ENCODE data around the gene ABHD14A.

Gene ABHD14A

GRCh38 chr3:51937611-51938450, 37.0 kb upstream of the ABHD14A start:
- H3K9me3 ChIP-seq (ENCODE audit: insufficient read depth, low read length, severe bottlenecking) = no peaks in the 10 kb centered on the region
- H3K4me2 ChIP-seq (ENCODE audit: insufficient read depth, low read length) = no peak overlapping the region
- no peak overlapping the region for H3K9ac ChIP-seq (ENCODE audit: low read depth, low read length)
- no peak overlapping the region for H3K4me3 ChIP-seq (ENCODE audit: low read depth in 1 of 2, low read length in 2 of 2)
- no peak for DNase-seq
- peaks cover 64% of the 10 kb centered on the region for H3K36me3 ChIP-seq (ENCODE audit: insufficient read depth, low read length)
- H3K79me2 ChIP-seq (ENCODE audit: insufficient read depth, low read length) = peaks cover 33% of the 10 kb centered on the region
- no peak for TF ChIP-seq EZH2 (IDR thresholded peaks at IDR 0.05; ENCODE audit: borderline replicate concordance, low read depth, low read length, severe bottlenecking)
- TF ChIP-seq CTCF (IDR thresholded peaks at IDR 0.05; ENCODE audit: borderline replicate concordance, extremely low read depth, low read length, poor library complexity, severe bottlenecking) = no peak
- H3K27me3 ChIP-seq (ENCODE audit: insufficient read depth, low read length, poor library complexity) = no peaks in the 10 kb centered on the region
- ATAC-seq (ENCODE audit: insufficient read depth, low read depth) = no peak
- no peak overlapping the region for H2AFZ ChIP-seq (ENCODE audit: low read depth, low read length)
- peaks cover 30% of the 10 kb centered on the region for H4K20me1 ChIP-seq (ENCODE audit: insufficient read depth, low read length)
- H3K27ac ChIP-seq (ENCODE audit: low read length) = no peak overlapping the region
- peaks cover 32% of the 10 kb centered on the region for H3K4me1 ChIP-seq (ENCODE audit: insufficient read depth, low read length)

GRCh38 chr3:51938780-51939425, 36.0 kb upstream of the ABHD14A start:
- peak overlapping the region; percentile 14; the same call in 1 of the 2 replicates for H3K4me2 ChIP-seq (ENCODE audit: insufficient read depth, low read length)
- H3K4me1 ChIP-seq (ENCODE audit: insufficient read depth, low read length) = peaks cover 41% of the 10 kb centered on the region
- peaks cover 33% of the 10 kb centered on the region for H3K79me2 ChIP-seq (ENCODE audit: insufficient read depth, low read length)
- TF ChIP-seq EZH2 (IDR thresholded peaks at IDR 0.05; ENCODE audit: borderline replicate concordance, low read depth, low read length, severe bottlenecking) (no peak), CTCF (IDR thresholded peaks at IDR 0.05; ENCODE audit: borderline replicate concordance, extremely low read depth, low read length, poor library complexity, severe bottlenecking) (no peak)
- H3K9ac ChIP-seq (ENCODE audit: low read depth, low read length) = no peak overlapping the region
- no peak overlapping the region for H2AFZ ChIP-seq (ENCODE audit: low read depth, low read length)
- H3K9me3 ChIP-seq (ENCODE audit: insufficient read depth, low read length, severe bottlenecking) = no peaks in the 10 kb centered on the region
- DNase-seq (no peak), ATAC-seq (ENCODE audit: insufficient read depth, low read depth) (no peak)
- no peaks in the 10 kb centered on the region for H3K27me3 ChIP-seq (ENCODE audit: insufficient read depth, low read length, poor library complexity)
- peaks cover 55% of the 10 kb centered on the region for H3K36me3 ChIP-seq (ENCODE audit: insufficient read depth, low read length)
- no peak overlapping the region for H3K4me3 ChIP-seq (ENCODE audit: low read depth in 1 of 2, low read length in 2 of 2)
- H3K27ac ChIP-seq (ENCODE audit: low read length) = no peak overlapping the region
- peaks cover 21% of the 10 kb centered on the region for H4K20me1 ChIP-seq (ENCODE audit: insufficient read depth, low read length)

GRCh38 chr3:51940648-51941462, 34.0 kb upstream of the ABHD14A start:
- Histone ChIP-seq H3K9me3 (ENCODE audit: insufficient read depth, low read length, severe bottlenecking) (no peaks in the 10 kb centered on the region), H3K79me2 (ENCODE audit: insufficient read depth, low read length) (peaks cover 33% of the 10 kb centered on the region), H3K4me2 (ENCODE audit: insufficient read depth, low read length) (peak overlapping the region; percentile 97), H3K36me3 (ENCODE audit: insufficient read depth, low read length) (peaks cover 36% of the 10 kb centered on the region), H4K20me1 (ENCODE audit: insufficient read depth, low read length) (peaks cover 13% of the 10 kb centered on the region), H3K27ac (ENCODE audit: low read length) (peak overlapping the region; percentile 54), H3K27me3 (ENCODE audit: insufficient read depth, low read length, poor library complexity) (no peaks in the 10 kb centered on the region), H3K9ac (ENCODE audit: low read depth, low read length) (peak overlapping the region; percentile 77), H3K4me3 (ENCODE audit: low read depth in 1 of 2, low read length in 2 of 2) (peak overlapping the region; percentile 82 to 84), H3K4me1 (ENCODE audit: insufficient read depth, low read length) (peaks cover 41% of the 10 kb centered on the region), H2AFZ (ENCODE audit: low read depth, low read length) (peak overlapping the region; percentile 69; the same call in 1 of the 2 replicates)
- TF ChIP-seq CTCF (IDR thresholded peaks at IDR 0.05; ENCODE audit: borderline replicate concordance, extremely low read depth, low read length, poor library complexity, severe bottlenecking) (no peak), EZH2 (IDR thresholded peaks at IDR 0.05; ENCODE audit: borderline replicate concordance, low read depth, low read length, severe bottlenecking) (no peak)
- DNase-seq (no peak), ATAC-seq (ENCODE audit: insufficient read depth, low read depth) (no peak)

All from DND-41 (cell line).